Measurements from ENCODE around the gene HYAL3. TPM values are rescaled to one million over a fixed set of nuclear protein-coding genes. Genes with fewer than 3 reads are reported as not detected.

Gene HYAL3
- total and polyA plus RNA-seq, 7 donors, result 0.60 to 8.3 (median 3.3) TPM

GRCh38 chr3:50269460-50269859 is 29.7 kb downstream of the HYAL3 start:
- DNase-seq, result no peak
- H3K4me3 ChIP-seq, result peak overlapping the region; percentile 14 to 43 (median 36)
- peaks cover 0 to 8% (median 0%) of the 10 kb centered on the region in 3 donors for H3K27me3 ChIP-seq
- no peaks in the 10 kb centered on the region for H3K9me3 ChIP-seq
- peaks cover 0 to 80% (median 71%) of the 10 kb centered on the region in 4 donors for H3K4me1 ChIP-seq
- no peaks in the 10 kb centered on the region for H3K36me3 ChIP-seq
- TF ChIP-seq POLR2AphosphoS5 (IDR thresholded peaks at IDR 0.05), result no peak
- TF ChIP-seq CTCF (IDR thresholded peaks at IDR 0.05), result no peak
- no peak for TF ChIP-seq POLR2A (IDR thresholded peaks at IDR 0.05)
- no peak for TF ChIP-seq EP300 (IDR thresholded peaks at IDR 0.05)
- WGBS, 2 donors, result 31 to 64% methylated on average over 4 of the region's 4 CpGs
- intact Hi-C loops (cut with DNase I), result no loop called here
- H3K27ac ChIP-seq, result peak overlapping the region; percentile 93 to 99 (median 99)

- peaks cover 0 to 6% (median 0%) of the 10 kb centered on the region in 3 donors for H3K27me3 ChIP-seq
- TF ChIP-seq CTCF (IDR thresholded peaks at IDR 0.05) (no peak), POLR2AphosphoS5 (IDR thresholded peaks at IDR 0.05) (peak; percentile 21 to 85 (median 64)), EP300 (IDR thresholded peaks at IDR 0.05) (no peak), POLR2A (IDR thresholded peaks at IDR 0.05) (peak; percentile 25 to 35)
- H3K36me3 ChIP-seq, result no peaks in the 10 kb centered on the region
- peak within 1 kb of the TSS; percentile 93 to 99 (median 99) for H3K27ac ChIP-seq
- peak; percentile 86 for DNase-seq
- WGBS, 2 donors, result 11 to 50% methylated on average over 21 of the region's 21 CpGs
- peak within 1 kb of the TSS; percentile 14 to 58 (median 54) for H3K4me3 ChIP-seq
- peaks cover 0 to 81% (median 74%) of the 10 kb centered on the region in 4 donors for H3K4me1 ChIP-seq
- intact Hi-C loops (cut with DNase I), result no loop called here
- H3K9me3 ChIP-seq, result no peaks in the 10 kb centered on the region
These were observed 30.3 kb downstream of the HYAL3 start, which contains the start of gene SEMA3B for GRCh38 chr3:50268703-50269451. Gene SEMA3B, plus strand, starts transcription at chr3:50269147. Its CDS starts 94 bp downstream, at chr3:50269241.

GRCh38 chr3:50268276-50268675 is 30.9 kb downstream of the HYAL3 start:
- Histone ChIP-seq H3K4me1 (peaks cover 0 to 77% (median 73%) of the 10 kb centered on the region in 4 donors), H3K36me3 (no peaks in the 10 kb centered on the region), H3K9me3 (no peaks in the 10 kb centered on the region), H3K4me3 (peak overlapping the region in 3 of 4 donors; percentile 52 to 58 (median 55)), H3K27ac (peak overlapping the region; percentile 93 to 99 (median 99)), H3K27me3 (no peaks in the 10 kb centered on the region)
- TF ChIP-seq EP300 (IDR thresholded peaks at IDR 0.05), result no peak
- no peak for TF ChIP-seq POLR2AphosphoS5 (IDR thresholded peaks at IDR 0.05)
- no peak for TF ChIP-seq POLR2A (IDR thresholded peaks at IDR 0.05)
- TF ChIP-seq CTCF (IDR thresholded peaks at IDR 0.05), result no peak
- 21 to 53% methylated on average over 3 of the region's 3 CpGs for WGBS, 2 donors
- no peak for DNase-seq
- intact Hi-C loops (cut with DNase I), result no loop called here

GRCh38 chr3:50267280-50267913 is 31.8 kb downstream of the HYAL3 start:
- DNase-seq, result peak; percentile 84
- Histone ChIP-seq H3K4me1 (peaks cover 0 to 68% (median 66%) of the 10 kb centered on the region in 4 donors), H3K9me3 (no peaks in the 10 kb centered on the region), H3K27ac (peak overlapping the region; percentile 93 to 99 (median 99)), H3K36me3 (no peaks in the 10 kb centered on the region), H3K27me3 (no peaks in the 10 kb centered on the region), H3K4me3 (peak overlapping the region; percentile 41 to 58 (median 54))
- TF ChIP-seq POLR2A (IDR thresholded peaks at IDR 0.05), result peak; percentile 80 to 86
- TF ChIP-seq POLR2AphosphoS5 (IDR thresholded peaks at IDR 0.05), result peak; percentile 62 to 93 (median 86)
- TF ChIP-seq CTCF (IDR thresholded peaks at IDR 0.05), result no peak
- 10 to 15% methylated on average over 22 of the region's 22 CpGs for WGBS, 2 donors
- intact Hi-C loops (cut with DNase I), result no loop called here

All from sigmoid colon (tissue), 7 donors.